Measurements from ENCODE around the gene MGMT. TPM values are rescaled to one million over a fixed set of nuclear protein-coding genes. Genes with fewer than 3 reads are reported as not detected.
"Not testable (repeated sequence)": the region's sequence is repeated elsewhere in the genome, so short reads cannot be mapped to it uniquely, and the experiment has no call there.

MGMT gene
- polyA plus RNA-seq, 4 donors = 9.8 to 22.4 (median 17.9) TPM

- FAIRE-seq = no peak
- WGBS, 3 donors = 70 to 86% (median 76%) methylated on average over 6 to 7 of the region's 7 CpGs
Measured at GRCh38 chr10:129433266-129433665, 33.8 kb upstream of the MGMT start.

GRCh38 chr10:129435724-129436123 lies 31.3 kb upstream of the MGMT start:
- not testable (repeated sequence) for DNase-seq; H3K9me3 ChIP-seq (ENCODE audit: control insufficient read depth in 2 of 2, insufficient read depth in 1 of 2, low read depth in 1 of 2, low read length in 1 of 2); FAIRE-seq; H3K27ac ChIP-seq (ENCODE audit: low read depth in 1 of 3, low read length in 2 of 3); H3K4me3 ChIP-seq (ENCODE audit: low read depth in 1 of 3, low read length in 3 of 3); H3K27me3 ChIP-seq (ENCODE audit: control insufficient read depth in 3 of 3, insufficient read depth in 3 of 3, low read length in 3 of 3); H3K36me3 ChIP-seq (ENCODE audit: control insufficient read depth in 3 of 3, insufficient read depth in 2 of 3, low read depth in 1 of 3, low read length in 3 of 3); H3K4me1 ChIP-seq (ENCODE audit: control insufficient read depth in 3 of 3, insufficient read depth in 2 of 3, low read depth in 1 of 3, low read length in 2 of 3)
- WGBS, 3 donors = 82 to 87% (median 84%) methylated on average over 4 of the region's 4 CpGs

More at GRCh38 chr10:129433266-129433665, 33.8 kb upstream of the MGMT start:
- Histone ChIP-seq H3K9me3 (ENCODE audit: control insufficient read depth in 2 of 2, insufficient read depth in 1 of 2, low read depth in 1 of 2, low read length in 1 of 2) (peaks cover 0 to 3% of the 10 kb centered on the region in 2 donors), H3K27me3 (ENCODE audit: control insufficient read depth in 3 of 3, insufficient read depth in 3 of 3, low read length in 3 of 3) (peaks cover 0 to 3% (median 0%) of the 10 kb centered on the region in 3 donors), H3K27ac (ENCODE audit: low read depth in 1 of 3, low read length in 2 of 3) (no peak overlapping the region), H3K36me3 (ENCODE audit: control insufficient read depth in 3 of 3, insufficient read depth in 2 of 3, low read depth in 1 of 3, low read length in 3 of 3) (no peaks in the 10 kb centered on the region), H3K4me1 (ENCODE audit: control insufficient read depth in 3 of 3, insufficient read depth in 2 of 3, low read depth in 1 of 3, low read length in 2 of 3) (no peaks in the 10 kb centered on the region), H3K4me3 (ENCODE audit: low read depth in 1 of 3, low read length in 3 of 3) (no peak overlapping the region)
- DNase-seq = no peak

DNA sequence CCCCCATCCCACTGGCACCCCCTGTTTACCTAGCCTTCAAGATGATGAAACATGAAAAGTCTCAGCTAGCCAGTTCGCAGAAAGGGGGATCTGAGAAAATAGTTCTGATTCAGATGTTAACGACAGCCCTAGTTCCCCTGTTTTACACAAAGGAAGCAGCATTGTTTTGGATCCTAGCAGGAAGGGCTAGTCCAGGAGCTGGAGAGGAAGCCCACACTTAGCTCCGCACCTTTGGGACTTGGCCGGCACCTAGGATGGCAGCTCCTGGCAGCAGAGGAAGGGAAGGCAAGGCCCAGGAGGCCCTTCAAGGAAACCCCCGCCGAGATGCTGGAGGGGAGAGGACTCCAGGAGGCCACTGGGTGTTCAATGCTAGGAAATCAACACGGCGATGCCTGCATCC lies 29.0 kb upstream of the MGMT start:
- Histone ChIP-seq H3K36me3 (ENCODE audit: control insufficient read depth in 3 of 3, insufficient read depth in 2 of 3, low read depth in 1 of 3, low read length in 3 of 3) (no peaks in the 10 kb centered on the region), H3K9me3 (ENCODE audit: control insufficient read depth in 2 of 2, insufficient read depth in 1 of 2, low read depth in 1 of 2, low read length in 1 of 2) (peaks cover 0 to 3% of the 10 kb centered on the region in 2 donors), H3K27ac (ENCODE audit: low read depth in 1 of 3, low read length in 2 of 3) (no peak overlapping the region), H3K27me3 (ENCODE audit: control insufficient read depth in 3 of 3, insufficient read depth in 3 of 3, low read length in 3 of 3) (peaks cover 0 to 3% (median 2%) of the 10 kb centered on the region in 3 donors), H3K4me1 (ENCODE audit: control insufficient read depth in 3 of 3, insufficient read depth in 2 of 3, low read depth in 1 of 3, low read length in 2 of 3) (no peaks in the 10 kb centered on the region), H3K4me3 (ENCODE audit: low read depth in 1 of 3, low read length in 3 of 3) (no peak overlapping the region)
- FAIRE-seq (no peak), DNase-seq (no peak)
- WGBS, 3 donors = 75 to 79% (median 77%) methylated on average over 8 of the region's 8 CpGs

DNA sequence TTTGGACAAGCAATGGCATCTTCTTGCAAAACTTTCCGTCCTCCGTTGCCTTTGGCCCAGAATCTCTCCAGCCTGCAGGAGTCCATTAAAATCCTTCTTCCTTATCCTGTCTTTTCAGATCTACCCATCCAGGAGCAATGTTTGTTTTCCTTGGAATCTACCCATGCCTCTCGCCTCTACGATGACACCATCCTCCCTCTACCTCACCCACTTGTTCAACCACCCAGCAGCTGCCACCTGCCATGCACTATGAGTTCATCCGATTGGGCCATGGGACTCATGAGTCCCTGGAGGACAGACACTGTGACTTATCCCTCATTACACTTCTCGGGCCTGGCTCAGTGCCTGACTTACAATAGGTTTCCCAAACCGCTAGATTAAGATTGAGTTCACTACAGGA lies 26.8 kb upstream of the MGMT start:
- DNase-seq (no peak), FAIRE-seq (no peak)
- H3K36me3 ChIP-seq (ENCODE audit: control insufficient read depth in 3 of 3, insufficient read depth in 2 of 3, low read depth in 1 of 3, low read length in 3 of 3) = no peaks in the 10 kb centered on the region
- H3K27me3 ChIP-seq (ENCODE audit: control insufficient read depth in 3 of 3, insufficient read depth in 3 of 3, low read length in 3 of 3) = peaks cover 0 to 2% (median 0%) of the 10 kb centered on the region in 3 donors
- H3K4me1 ChIP-seq (ENCODE audit: control insufficient read depth in 3 of 3, insufficient read depth in 2 of 3, low read depth in 1 of 3, low read length in 2 of 3) = no peaks in the 10 kb centered on the region
- 83 to 90% (median 86%) methylated on average over 7 of the region's 7 CpGs for WGBS, 3 donors
- peaks cover 0 to 3% of the 10 kb centered on the region in 2 donors for H3K9me3 ChIP-seq (ENCODE audit: control insufficient read depth in 2 of 2, insufficient read depth in 1 of 2, low read depth in 1 of 2, low read length in 1 of 2)
- no peak overlapping the region for H3K4me3 ChIP-seq (ENCODE audit: low read depth in 1 of 3, low read length in 3 of 3)
- no peak overlapping the region for H3K27ac ChIP-seq (ENCODE audit: low read depth in 1 of 3, low read length in 2 of 3)

GRCh38 chr10:129440722-129441316 lies 26.2 kb upstream of the MGMT start:
- Histone ChIP-seq H3K36me3 (ENCODE audit: control insufficient read depth in 3 of 3, insufficient read depth in 2 of 3, low read depth in 1 of 3, low read length in 3 of 3) (no peaks in the 10 kb centered on the region), H3K27ac (ENCODE audit: low read depth in 1 of 3, low read length in 2 of 3) (no peak overlapping the region), H3K9me3 (ENCODE audit: control insufficient read depth in 2 of 2, insufficient read depth in 1 of 2, low read depth in 1 of 2, low read length in 1 of 2) (peaks cover 0 to 3% of the 10 kb centered on the region in 2 donors), H3K4me3 (ENCODE audit: low read depth in 1 of 3, low read length in 3 of 3) (no peak overlapping the region), H3K4me1 (ENCODE audit: control insufficient read depth in 3 of 3, insufficient read depth in 2 of 3, low read depth in 1 of 3, low read length in 2 of 3) (no peaks in the 10 kb centered on the region), H3K27me3 (ENCODE audit: control insufficient read depth in 3 of 3, insufficient read depth in 3 of 3, low read length in 3 of 3) (peaks cover 0 to 2% (median 0%) of the 10 kb centered on the region in 3 donors)
- 77 to 81% (median 78%) methylated on average over 7 of the region's 7 CpGs for WGBS, 3 donors
- DNase-seq (no peak), FAIRE-seq (no peak)

DNA sequence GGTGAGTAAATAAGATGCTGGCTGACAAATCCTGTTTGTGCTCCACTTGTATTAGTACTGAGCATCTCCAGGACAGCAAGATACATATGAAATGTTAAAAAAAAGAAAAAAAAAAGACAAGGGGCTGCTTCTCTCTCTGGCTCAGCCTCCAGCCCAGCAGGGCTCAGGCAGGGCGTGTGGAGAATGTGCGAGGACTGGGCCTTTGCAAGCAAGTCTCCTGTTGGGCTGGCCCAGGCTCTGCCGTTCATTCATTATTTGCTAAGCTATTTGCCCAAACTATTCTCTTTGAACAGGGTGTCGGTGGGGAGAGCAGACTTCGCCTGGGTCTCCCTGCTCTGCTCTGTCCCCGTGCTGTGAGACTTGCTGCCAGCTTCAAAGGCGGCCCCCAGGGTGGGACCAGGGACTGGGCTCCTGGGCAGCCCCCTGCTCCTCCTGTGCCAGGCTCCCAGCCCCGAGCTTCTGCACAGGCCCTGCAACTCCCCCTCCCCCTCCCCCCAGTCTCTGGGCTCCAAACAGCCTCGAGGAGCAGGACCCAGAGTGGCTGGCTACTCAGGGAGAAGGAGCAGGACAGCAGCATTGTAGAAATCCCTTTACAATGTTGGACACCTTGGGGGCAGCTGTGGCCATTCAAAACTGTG lies 25.6 kb upstream of the MGMT start:
- FAIRE-seq = no peak
- no peak for DNase-seq
- Histone ChIP-seq H3K4me3 (ENCODE audit: low read depth in 1 of 3, low read length in 3 of 3) (no peak overlapping the region), H3K9me3 (ENCODE audit: control insufficient read depth in 2 of 2, insufficient read depth in 1 of 2, low read depth in 1 of 2, low read length in 1 of 2) (peaks cover 0 to under 1% of the 10 kb centered on the region in 2 donors), H3K36me3 (ENCODE audit: control insufficient read depth in 3 of 3, insufficient read depth in 2 of 3, low read depth in 1 of 3, low read length in 3 of 3) (no peaks in the 10 kb centered on the region), H3K27me3 (ENCODE audit: control insufficient read depth in 3 of 3, insufficient read depth in 3 of 3, low read length in 3 of 3) (peaks cover 0 to 2% (median 0%) of the 10 kb centered on the region in 3 donors), H3K4me1 (ENCODE audit: control insufficient read depth in 3 of 3, insufficient read depth in 2 of 3, low read depth in 1 of 3, low read length in 2 of 3) (no peaks in the 10 kb centered on the region), H3K27ac (ENCODE audit: low read depth in 1 of 3, low read length in 2 of 3) (no peak overlapping the region)
- WGBS, 3 donors = 47 to 75% (median 67%) methylated on average over 8 to 9 of the region's 9 CpGs

DNA sequence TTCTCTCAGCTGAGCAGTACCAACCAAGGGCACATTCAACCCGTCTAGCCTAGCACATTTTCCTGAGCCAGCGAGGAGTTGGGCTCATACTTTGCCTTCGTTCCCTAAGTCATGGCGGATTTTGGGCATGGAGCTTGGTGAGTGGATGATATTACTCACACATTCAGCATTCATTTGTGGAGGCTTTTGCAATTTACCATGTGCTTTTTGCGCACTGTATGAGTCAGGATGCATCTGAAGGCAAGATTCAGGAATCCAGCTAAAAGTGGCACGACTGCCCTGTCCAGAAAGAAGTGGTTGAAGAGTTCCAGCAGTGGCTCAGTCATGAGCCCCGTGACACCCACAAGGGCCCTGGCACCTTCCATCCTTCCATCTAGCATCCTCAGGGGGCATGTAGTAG lies 24.2 kb upstream of the MGMT start:
- no peak for DNase-seq
- Histone ChIP-seq H3K27ac (ENCODE audit: low read depth in 1 of 3, low read length in 2 of 3) (no peak overlapping the region), H3K4me1 (ENCODE audit: control insufficient read depth in 3 of 3, insufficient read depth in 2 of 3, low read depth in 1 of 3, low read length in 2 of 3) (no peaks in the 10 kb centered on the region), H3K27me3 (ENCODE audit: control insufficient read depth in 3 of 3, insufficient read depth in 3 of 3, low read length in 3 of 3) (peaks cover 0 to 2% (median 0%) of the 10 kb centered on the region in 3 donors), H3K4me3 (ENCODE audit: low read depth in 1 of 3, low read length in 3 of 3) (no peak overlapping the region), H3K36me3 (ENCODE audit: control insufficient read depth in 3 of 3, insufficient read depth in 2 of 3, low read depth in 1 of 3, low read length in 3 of 3) (no peaks in the 10 kb centered on the region), H3K9me3 (ENCODE audit: control insufficient read depth in 2 of 2, insufficient read depth in 1 of 2, low read depth in 1 of 2, low read length in 1 of 2) (no peaks in the 10 kb centered on the region)
- WGBS, 3 donors = 80 to 87% (median 82%) methylated on average over 7 of the region's 7 CpGs
- FAIRE-seq = no peak

DNA sequence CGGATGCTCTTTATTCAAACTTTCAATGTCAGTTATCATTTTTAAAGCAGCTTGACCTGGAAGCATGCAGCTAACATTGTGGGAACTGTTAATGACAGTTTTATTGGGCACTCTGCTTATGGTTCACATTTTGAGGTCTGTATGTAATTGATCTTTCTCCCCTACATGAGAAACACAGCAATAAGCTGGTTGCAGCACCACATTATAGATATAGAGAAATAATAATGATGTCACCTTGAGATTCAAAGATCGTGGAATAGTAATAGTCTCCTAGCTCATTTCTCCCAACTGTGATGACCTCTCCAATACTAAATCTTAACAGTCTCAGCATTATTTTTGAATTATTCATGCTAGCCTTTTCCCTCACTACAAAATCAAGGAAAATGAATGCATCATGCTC lies 22.7 kb upstream of the MGMT start:
- WGBS, 3 donors = 81 to 88% (median 85%) methylated on average over 2 of the region's 2 CpGs
- Histone ChIP-seq H3K4me3 (ENCODE audit: low read depth in 1 of 3, low read length in 3 of 3) (no peak overlapping the region), H3K27ac (ENCODE audit: low read depth in 1 of 3, low read length in 2 of 3) (no peak overlapping the region), H3K27me3 (ENCODE audit: control insufficient read depth in 3 of 3, insufficient read depth in 3 of 3, low read length in 3 of 3) (peaks cover 0 to 2% (median 0%) of the 10 kb centered on the region in 3 donors), H3K9me3 (ENCODE audit: control insufficient read depth in 2 of 2, insufficient read depth in 1 of 2, low read depth in 1 of 2, low read length in 1 of 2) (no peaks in the 10 kb centered on the region), H3K36me3 (ENCODE audit: control insufficient read depth in 3 of 3, insufficient read depth in 2 of 3, low read depth in 1 of 3, low read length in 3 of 3) (no peaks in the 10 kb centered on the region), H3K4me1 (ENCODE audit: control insufficient read depth in 3 of 3, insufficient read depth in 2 of 3, low read depth in 1 of 3, low read length in 2 of 3) (no peaks in the 10 kb centered on the region)
- FAIRE-seq (no peak), DNase-seq (no peak)
